K562 (cell line): ENCODE data around the gene IL23A. TPM values are rescaled to one million over a fixed set of nuclear protein-coding genes. Genes with fewer than 3 reads are reported as not detected.

Experiments used
- CBFA2T2 ChIP-seq: fragments of 450-650 bp; conservative IDR thresholded peaks from 2 replicates; pipeline ENCODE4 v1.6.1; 2017; ENCODE audit warnings: mild to moderate bottlenecking
- CEBPG ChIP-seq, 3 experiments: fragments of 200-800 bp in 1 of 3; sonication (Bioruptor generic) in 1 of 3; sonication (generic) in 1 of 3; formaldehyde crosslinking in 1 of 3; IDR thresholded peaks in 2 of 3; conservative IDR thresholded peaks in 1 of 3; 2 replicates each; pipeline versions ENCODE4 v1.6.1 to v1.8.0; 2016 to 2022; ENCODE audit warnings: missing compliant biosample characterization in 2 of 3, missing genetic modification characterization in 2 of 3, mild to moderate bottlenecking in 1 of 3, missing genetic modification reagents in 1 of 3
- DIDO1 ChIP-seq: fragments of 450-650 bp; IDR thresholded peaks from 2 replicates; pipeline ENCODE4 v1.6.1; 2016; ENCODE audit warnings: low read depth, missing biosample characterization, missing genetic modification characterization
- ELK3 ChIP-seq: fragments of 450-650 bp; formaldehyde crosslinking; IDR thresholded peaks from 2 replicates; pipeline ENCODE4 v1.4.0; 2020; ENCODE audit warnings: mild to moderate bottlenecking
- FIP1L1 ChIP-seq: fragments of 200-400 bp; formaldehyde crosslinking; IDR thresholded peaks from 2 replicates; pipeline ENCODE4 v1.6.1; 2018; ENCODE audit warnings: mild to moderate bottlenecking, low read depth, low read length; ENCODE audit not compliant: poor library complexity, severe bottlenecking
- LARP7 ChIP-seq: fragments of 450-650 bp; IDR thresholded peaks from 2 replicates; pipeline ENCODE4 v1.6.1; 2016
- MYC ChIP-seq, 2 experiments: fragments of 250-450 bp in 1 of 2; sonication (Bioruptor Pico) in 1 of 2; IDR thresholded peaks; 2 replicates each; pipeline versions ENCODE4 v1.5.1 to v1.6.1; 2012 to 2021; ENCODE audit warnings: low read depth in 2 of 2, borderline replicate concordance in 1 of 2, improper control_type of control experiment in 1 of 2, low read length in 1 of 2, mild to moderate bottlenecking in 1 of 2, moderate library complexity in 1 of 2
- NFYB ChIP-seq: IDR thresholded peaks from 2 replicates; pipeline ENCODE4 v1.6.1; 2011; ENCODE audit warnings: mild to moderate bottlenecking, moderate library complexity; ENCODE audit not compliant: insufficient read length; ENCODE audit errors: extremely low read depth
- NR0B1 ChIP-seq: fragments of 450-650 bp; IDR thresholded peaks from one replicate; pipeline ENCODE4 v1.6.1; 2018; ENCODE audit warnings: mild to moderate bottlenecking, moderate library complexity; ENCODE audit not compliant: partially characterized antibody
- PTRF ChIP-seq: fragments of 450-650 bp; IDR thresholded peaks from 2 replicates; pipeline ENCODE4 v1.6.1; 2016; ENCODE audit warnings: mild to moderate bottlenecking, missing genetic modification characterization, missing compliant biosample characterization
- RAD51 ChIP-seq: fragments of 450-650 bp; IDR thresholded peaks from 2 replicates; pipeline ENCODE4 v1.7.1; 2016; ENCODE audit warnings: low read depth, mild to moderate bottlenecking, borderline replicate concordance
- SIX5 ChIP-seq, 2 experiments: IDR thresholded peaks; 2 replicates each; pipeline ENCODE4 v1.6.1; 2011; ENCODE audit warnings: low read length in 2 of 2, borderline replicate concordance in 1 of 2, low read depth in 1 of 2, mild to moderate bottlenecking in 1 of 2, moderate library complexity in 1 of 2; ENCODE audit not compliant: insufficient read depth in 1 of 2
- TAF9B ChIP-seq: fragments of 450-650 bp; IDR thresholded peaks from 2 replicates; pipeline ENCODE4 v1.6.1; 2018; ENCODE audit warnings: mild to moderate bottlenecking; ENCODE audit not compliant: partially characterized antibody
- TAL1 ChIP-seq: fragments of 450-650 bp; IDR thresholded peaks from 2 replicates; pipeline ENCODE4 v1.6.1; 2016; ENCODE audit warnings: mild to moderate bottlenecking
- ZBTB43 ChIP-seq: sonication (generic); formaldehyde crosslinking; IDR thresholded peaks from 2 replicates; pipeline ENCODE4 v1.8.0; 2023; ENCODE audit warnings: mild to moderate bottlenecking, missing genetic modification reagents
- ZC3H11A ChIP-seq: IDR thresholded peaks from 2 replicates; pipeline ENCODE4 v1.6.1; 2012; ENCODE audit warnings: low read depth, low read length, improper control_type of control experiment
- ZFP1 ChIP-seq: fragments of 450-650 bp; formaldehyde crosslinking; IDR thresholded peaks from 2 replicates; pipeline ENCODE4 v1.4.0; 2020; ENCODE audit warnings: mild to moderate bottlenecking, mixed read lengths
- ZNF140 ChIP-seq: fragments of 250-450 bp; sonication (Bioruptor Pico); IDR thresholded peaks from 2 replicates; pipeline ENCODE4 v1.8.0; 2021; ENCODE audit warnings: moderate library complexity, mild to moderate bottlenecking, inconsistent platforms
- ZNF445 ChIP-seq: fragments of 250-450 bp; sonication (Bioruptor Pico); IDR thresholded peaks from 2 replicates; pipeline ENCODE4 v1.4.0; 2020; ENCODE audit warnings: low read depth, mild to moderate bottlenecking, moderate library complexity
- ZNF785 ChIP-seq: fragments of 250-450 bp; sonication (Bioruptor Pico); IDR thresholded peaks from 2 replicates; pipeline ENCODE4 v1.4.0; 2020; ENCODE audit warnings: mild to moderate bottlenecking
- polyA plus RNA-seq, 8 experiments: library from polyadenylated mRNA; depleted of rRNA in 4 of 8; stranded (reverse) in 5 of 8; unstranded in 3 of 8; fragments of >200 nt; fragmentation: Nextera tagmentation in 2 of 8; fragmentation: Illumina TruSeq in 1 of 8; extraction: Ambion mirVana in 2 of 8; extraction: Trizol in 1 of 8; gene quantifications; 2 replicates each; pipeline versions ENCODE4 v1.2.1 to v1.2.3, GENCODE V29; 2011 to 2014; ENCODE audit warnings: inconsistent platforms in 1 of 8, missing spikeins in 1 of 8
- total RNA-seq, 7 experiments: library from RNA; depleted of rRNA in 6 of 7; stranded (reverse); fragments of >200 nt in 6 of 7; fragmentation: Illumina TruSeq in 2 of 7; extraction: Trizol in 2 of 7; gene quantifications; 2 replicates each; pipeline versions ENCODE4 v1.2.1 to v1.2.3, GENCODE V29; 2011 to 2021; ENCODE audit warnings: low replicate concordance in 1 of 7

Gene IL23A
- total and polyA plus RNA-seq, 9 of the 15 experiments (the other 6 are each of a cell fraction or from before 2014, with no cell fraction given) = 4.4 to 37.2 (median 9.6) TPM

- no peak for TF ChIP-seq NR0B1
- TF ChIP-seq TAL1 = no peak
- TF ChIP-seq ZBTB43 (CRISPR knock-in tag) = no peak
- TF ChIP-seq ZFP1 (CRISPR knock-in tag) = no peak
- TF ChIP-seq CEBPG (CRISPR knock-in tag; IDR thresholded peaks at IDR 0.05) = no peak
- no peak for TF ChIP-seq CEBPG (tag; conservative IDR thresholded peaks at IDR 0.05 in 1 of 2, IDR thresholded peaks at IDR 0.05 in 1 of 2)
- TF ChIP-seq MYC (IDR thresholded peaks at IDR 0.05; ENCODE audit: low read depth, low read length) = peak; percentile 67; the same call in 1 of the 2 replicates
- no peak for TF ChIP-seq MYC (CRISPR knock-in tag; IDR thresholded peaks at IDR 0.05; ENCODE audit: borderline replicate concordance, low read depth)
- TF ChIP-seq DIDO1 (tag) = no peak
- TF ChIP-seq ZNF785 (CRISPR knock-in tag) = no peak
- no peak; the same call in 1 of the 2 replicates for TF ChIP-seq RAD51
- TF ChIP-seq ELK3 (CRISPR knock-in tag) = no peak
- TF ChIP-seq LARP7 = no peak
- peak; percentile 96 for TF ChIP-seq TAF9B
- no peak for TF ChIP-seq ZNF445 (CRISPR knock-in tag)
- TF ChIP-seq FIP1L1 = no peak
- no peak for TF ChIP-seq ZNF140
- TF ChIP-seq SIX5 (IDR thresholded peaks at IDR 0.05; ENCODE audit: borderline replicate concordance in 1 of 2, insufficient read depth in 1 of 2, low read depth in 1 of 2, low read length in 2 of 2) = no peak
- TF ChIP-seq ZC3H11A = no peak
- no peak for TF ChIP-seq PTRF
- TF ChIP-seq CBFA2T2 = no peak
- peak; percentile 48 for TF ChIP-seq NFYB
Observed at GRCh38 chr12:56359851-56360767, 21.4 kb downstream of the IL23A start, which contains the start of gene STAT2 (continued).
